ENCODE measurements around the gene EEF1AKMT1. TPM values are rescaled to one million over a fixed set of nuclear protein-coding genes. Genes with fewer than 3 reads are reported as not detected.

Gene EEF1AKMT1
- total and polyA plus RNA-seq, 2 experiments from 2014 or later = 3.2 to 7.6 TPM

DNA sequence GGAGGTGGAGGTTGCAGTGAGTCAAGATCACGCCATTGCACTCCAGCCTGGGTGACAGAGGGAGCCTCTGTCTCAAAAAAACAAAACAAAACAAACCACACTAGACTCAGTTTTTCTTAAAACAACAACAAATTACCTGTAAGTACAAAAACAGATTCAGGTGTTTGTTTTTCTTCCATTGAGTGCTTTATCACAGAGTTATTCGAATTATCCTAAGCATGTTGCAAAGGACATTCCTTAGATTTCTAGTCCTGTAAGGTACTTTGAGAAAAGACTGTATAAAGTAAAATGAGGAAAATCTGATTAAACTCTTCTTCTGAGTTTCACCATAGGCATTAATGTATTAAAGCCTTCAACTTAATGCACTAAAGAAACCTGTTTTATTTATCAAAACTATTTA, 2.2 kb upstream of the EEF1AKMT1 start (continued):
- TF ChIP-seq, protein P1, sequence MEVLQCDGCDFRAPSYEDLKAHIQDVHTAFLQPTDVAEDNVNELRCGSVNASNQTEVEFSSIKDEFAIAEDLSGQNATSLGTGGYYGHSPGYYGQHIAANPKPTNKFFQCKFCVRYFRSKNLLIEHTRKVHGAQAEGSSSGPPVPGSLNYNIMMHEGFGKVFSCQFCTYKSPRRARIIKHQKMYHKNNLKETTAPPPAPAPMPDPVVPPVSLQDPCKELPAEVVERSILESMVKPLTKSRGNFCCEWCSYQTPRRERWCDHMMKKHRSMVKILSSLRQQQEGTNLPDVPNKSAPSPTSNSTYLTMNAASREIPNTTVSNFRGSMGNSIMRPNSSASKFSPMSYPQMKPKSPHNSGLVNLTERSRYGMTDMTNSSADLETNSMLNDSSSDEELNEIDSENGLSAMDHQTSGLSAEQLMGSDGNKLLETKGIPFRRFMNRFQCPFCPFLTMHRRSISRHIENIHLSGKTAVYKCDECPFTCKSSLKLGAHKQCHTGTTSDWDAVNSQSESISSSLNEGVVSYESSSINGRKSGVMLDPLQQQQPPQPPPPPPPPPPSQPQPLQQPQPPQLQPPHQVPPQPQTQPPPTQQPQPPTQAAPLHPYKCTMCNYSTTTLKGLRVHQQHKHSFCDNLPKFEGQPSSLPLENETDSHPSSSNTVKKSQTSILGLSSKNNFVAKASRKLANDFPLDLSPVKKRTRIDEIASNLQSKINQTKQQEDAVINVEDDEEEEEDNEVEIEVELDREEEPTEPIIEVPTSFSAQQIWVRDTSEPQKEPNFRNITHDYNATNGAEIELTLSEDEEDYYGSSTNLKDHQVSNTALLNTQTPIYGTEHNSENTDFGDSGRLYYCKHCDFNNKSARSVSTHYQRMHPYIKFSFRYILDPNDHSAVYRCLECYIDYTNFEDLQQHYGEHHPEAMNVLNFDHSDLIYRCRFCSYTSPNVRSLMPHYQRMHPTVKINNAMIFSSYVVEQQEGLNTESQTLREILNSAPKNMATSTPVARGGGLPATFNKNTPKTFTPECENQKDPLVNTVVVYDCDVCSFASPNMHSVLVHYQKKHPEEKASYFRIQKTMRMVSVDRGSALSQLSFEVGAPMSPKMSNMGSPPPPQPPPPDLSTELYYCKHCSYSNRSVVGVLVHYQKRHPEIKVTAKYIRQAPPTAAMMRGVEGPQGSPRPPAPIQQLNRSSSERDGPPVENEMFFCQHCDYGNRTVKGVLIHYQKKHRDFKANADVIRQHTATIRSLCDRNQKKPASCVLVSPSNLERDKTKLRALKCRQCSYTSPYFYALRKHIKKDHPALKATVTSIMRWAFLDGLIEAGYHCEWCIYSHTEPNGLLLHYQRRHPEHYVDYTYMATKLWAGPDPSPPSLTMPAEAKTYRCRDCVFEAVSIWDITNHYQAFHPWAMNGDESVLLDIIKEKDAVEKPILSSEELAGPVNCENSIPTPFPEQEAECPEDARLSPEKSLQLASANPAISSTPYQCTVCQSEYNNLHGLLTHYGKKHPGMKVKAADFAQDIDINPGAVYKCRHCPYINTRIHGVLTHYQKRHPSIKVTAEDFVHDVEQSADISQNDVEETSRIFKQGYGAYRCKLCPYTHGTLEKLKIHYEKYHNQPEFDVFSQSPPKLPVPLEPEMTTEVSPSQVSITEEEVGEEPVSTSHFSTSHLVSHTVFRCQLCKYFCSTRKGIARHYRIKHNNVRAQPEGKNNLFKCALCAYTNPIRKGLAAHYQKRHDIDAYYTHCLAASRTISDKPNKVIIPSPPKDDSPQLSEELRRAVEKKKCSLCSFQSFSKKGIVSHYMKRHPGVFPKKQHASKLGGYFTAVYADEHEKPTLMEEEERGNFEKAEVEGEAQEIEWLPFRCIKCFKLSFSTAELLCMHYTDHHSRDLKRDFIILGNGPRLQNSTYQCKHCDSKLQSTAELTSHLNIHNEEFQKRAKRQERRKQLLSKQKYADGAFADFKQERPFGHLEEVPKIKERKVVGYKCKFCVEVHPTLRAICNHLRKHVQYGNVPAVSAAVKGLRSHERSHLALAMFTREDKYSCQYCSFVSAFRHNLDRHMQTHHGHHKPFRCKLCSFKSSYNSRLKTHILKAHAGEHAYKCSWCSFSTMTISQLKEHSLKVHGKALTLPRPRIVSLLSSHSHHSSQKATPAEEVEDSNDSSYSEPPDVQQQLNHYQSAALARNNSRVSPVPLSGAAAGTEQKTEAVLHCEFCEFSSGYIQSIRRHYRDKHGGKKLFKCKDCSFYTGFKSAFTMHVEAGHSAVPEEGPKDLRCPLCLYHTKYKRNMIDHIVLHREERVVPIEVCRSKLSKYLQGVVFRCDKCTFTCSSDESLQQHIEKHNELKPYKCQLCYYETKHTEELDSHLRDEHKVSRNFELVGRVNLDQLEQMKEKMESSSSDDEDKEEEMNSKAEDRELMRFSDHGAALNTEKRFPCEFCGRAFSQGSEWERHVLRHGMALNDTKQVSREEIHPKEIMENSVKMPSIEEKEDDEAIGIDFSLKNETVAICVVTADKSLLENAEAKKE (CRISPR knock-in tag; IDR thresholded peaks at IDR 0.05) = no peak
- no peak for TF ChIP-seq ZNF331 (CRISPR knock-in tag; IDR thresholded peaks at IDR 0.05; ENCODE audit: low read depth)

DNA sequence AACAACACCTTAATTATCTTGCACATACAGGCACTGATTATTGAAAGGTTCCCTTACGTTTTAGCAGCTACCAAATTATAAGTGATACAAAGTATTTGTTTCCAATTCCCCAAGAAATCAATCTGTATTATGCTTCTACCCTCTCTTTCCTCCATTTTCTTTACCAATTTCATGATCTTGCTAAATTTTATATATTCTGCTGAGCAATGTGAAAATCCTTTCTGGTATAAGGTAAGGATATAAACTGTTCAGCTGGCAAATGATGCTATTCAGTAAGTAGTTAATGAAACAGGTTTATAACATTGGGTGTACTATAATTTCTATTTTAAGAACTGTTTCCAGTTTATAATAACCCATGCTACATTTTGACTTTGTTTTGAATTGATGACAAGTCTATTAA, 985 bp upstream of the EEF1AKMT1 start:
- DNase-seq (ENCODE audit: low spot score) (no peak), ATAC-seq (no peak)
- Mint-ChIP-seq H3K27ac (no peak overlapping the region), H3K4me3 (0 out of 3 replicates have a peak overlapping the region, but pooled peaks have one; percentile 94), H3K9me3 (peaks cover 3% of the 10 kb centered on the region; the same call in 1 of the 3 replicates), H3K27me3 (ENCODE audit: insufficient read depth, low read depth, poor library complexity) (peaks cover 11% of the 10 kb centered on the region), H3K4me1 (peaks cover 7% of the 10 kb centered on the region; the same call in 2 of the 3 replicates), H3K36me3 (ENCODE audit: low read depth) (peaks cover 16% of the 10 kb centered on the region)
- Histone ChIP-seq H3K9me2 (ENCODE audit: insufficient read depth) (no peaks in the 10 kb centered on the region), H3K27ac (ENCODE audit: low read depth) (no peak overlapping the region), H3F3A (replicated peaks; ENCODE audit: low read depth) (no peaks in the 10 kb centered on the region), H2AFZ (no peak overlapping the region), H3K79me2 (replicated peaks; ENCODE audit: insufficient read depth) (no peaks in the 10 kb centered on the region), H3K4me2 (no peak overlapping the region), H3K4me1 (ENCODE audit: insufficient read depth) (no peaks in the 10 kb centered on the region; the same call in 1 of the 2 replicates), H3K36me3 (ENCODE audit: insufficient read depth) (no peaks in the 10 kb centered on the region), H3K27me3 (ENCODE audit: insufficient read depth) (no peaks in the 10 kb centered on the region), H3K4me3 (no peak overlapping the region), H4K20me1 (replicated peaks; ENCODE audit: insufficient read depth) (no peaks in the 10 kb centered on the region)
- TF ChIP-seq NANOG (IDR thresholded peaks at IDR 0.05; ENCODE audit: borderline replicate concordance) (no peak), EZH2 (IDR thresholded peaks at IDR 0.05; ENCODE audit: low read depth, unreplicated experiment) (no peak), ZNF331 (CRISPR knock-in tag; IDR thresholded peaks at IDR 0.05; ENCODE audit: low read depth) (no peak), ZNF114 (CRISPR knock-in tag; IDR thresholded peaks at IDR 0.05) (no peak), STAT1 (IDR thresholded peaks at IDR 0.05; ENCODE audit: unreplicated experiment) (no peak)
- TF ChIP-seq, protein P2, sequence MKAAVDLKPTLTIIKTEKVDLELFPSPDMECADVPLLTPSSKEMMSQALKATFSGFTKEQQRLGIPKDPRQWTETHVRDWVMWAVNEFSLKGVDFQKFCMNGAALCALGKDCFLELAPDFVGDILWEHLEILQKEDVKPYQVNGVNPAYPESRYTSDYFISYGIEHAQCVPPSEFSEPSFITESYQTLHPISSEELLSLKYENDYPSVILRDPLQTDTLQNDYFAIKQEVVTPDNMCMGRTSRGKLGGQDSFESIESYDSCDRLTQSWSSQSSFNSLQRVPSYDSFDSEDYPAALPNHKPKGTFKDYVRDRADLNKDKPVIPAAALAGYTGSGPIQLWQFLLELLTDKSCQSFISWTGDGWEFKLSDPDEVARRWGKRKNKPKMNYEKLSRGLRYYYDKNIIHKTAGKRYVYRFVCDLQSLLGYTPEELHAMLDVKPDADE (IDR thresholded peaks at IDR 0.05) = no peak

Measured in GM23338 (cell line).